ENCODE results near the gene BAZ1A. TPM values are rescaled to one million over a fixed set of nuclear protein-coding genes. Genes with fewer than 3 reads are reported as not detected.
A peak's percentile ranks its signal among the peaks of the same experiment; 100 is the strongest.

The BAZ1A gene
- total and polyA plus RNA-seq, 2 experiments from 2014 or later, result 9.4 to 13.8 TPM

DNA sequence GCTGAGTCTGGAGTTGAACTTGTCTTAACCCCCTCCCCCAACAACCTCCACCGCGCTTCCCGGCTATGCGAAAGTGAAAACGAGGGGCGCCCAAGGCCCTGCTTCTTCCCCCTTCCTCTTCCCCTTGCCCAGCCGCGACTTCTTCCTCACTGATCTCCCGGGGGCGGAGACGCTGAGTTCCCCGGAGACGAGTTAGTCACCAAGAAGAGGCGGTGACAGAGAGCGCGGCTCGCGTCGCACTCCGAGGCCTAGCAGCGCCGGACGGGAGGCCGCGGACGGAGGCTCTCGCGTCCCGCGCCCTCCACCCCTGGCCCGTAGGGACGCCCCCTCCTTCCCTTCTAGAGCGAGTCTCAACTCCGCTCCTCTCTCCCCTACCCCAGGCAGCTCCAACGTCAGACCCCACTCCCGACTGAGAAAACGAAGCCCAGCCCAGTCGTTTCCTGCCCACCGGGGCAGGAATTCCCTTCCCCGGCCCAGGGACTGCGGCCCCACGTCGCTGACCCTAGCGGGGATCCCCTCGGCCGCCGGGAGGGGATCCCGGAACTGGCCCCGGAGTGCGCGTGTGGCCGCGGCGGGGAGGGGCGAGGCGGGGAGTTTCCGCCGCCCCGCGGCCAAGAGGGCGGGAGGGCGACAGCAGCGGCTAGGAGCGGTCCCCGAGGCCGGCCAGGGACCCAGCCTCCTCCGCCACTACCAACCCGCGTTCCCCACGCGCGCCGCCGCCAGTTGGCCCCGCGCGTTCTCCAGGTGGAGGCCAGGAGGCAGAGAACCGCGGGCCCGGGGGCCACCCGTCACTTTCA, 1.4 kb downstream of the BAZ1A start:
- Histone ChIP-seq H3K36me3 (ENCODE audit: low read depth) (no peaks in the 10 kb centered on the region), H3F3A (ENCODE audit: insufficient read depth) (peaks cover 29% of the 10 kb centered on the region), H3K79me2 (ENCODE audit: insufficient read depth) (peaks cover 63% of the 10 kb centered on the region), H4K20me1 (ENCODE audit: insufficient read depth) (no peaks in the 10 kb centered on the region), H3K4me2 (ENCODE audit: unreplicated experiment) (peak overlapping the region; percentile 96), H3K4me1 (ENCODE audit: insufficient read depth) (peaks cover 15% of the 10 kb centered on the region), H3K27me3 (replicated peaks; ENCODE audit: insufficient read depth) (no peaks in the 10 kb centered on the region), H3K9me2 (ENCODE audit: insufficient read depth) (no peaks in the 10 kb centered on the region), H3K9me3 (ENCODE audit: low read depth) (no peaks in the 10 kb centered on the region), H2AFZ (peak overlapping the region; percentile 92), H3K9ac (peak overlapping the region; percentile 97), H3K27ac (peak overlapping the region; percentile 97), H3K4me3 (peak overlapping the region; percentile 96)
- TF ChIP-seq EZH2 (IDR thresholded peaks at IDR 0.05; ENCODE audit: insufficient read depth, poor library complexity, severe bottlenecking), result no peak
- TF ChIP-seq EZH2phosphoT487 (IDR thresholded peaks at IDR 0.05; ENCODE audit: insufficient read depth, low read depth), result no peak
- WGBS, 2 experiments (ENCODE audit: low coverage in 1 of 2, low lambda C conversion rate in 2 of 2, missing lambda C conversion rate in 2 of 2), result 0 to 1% methylated on average over 47 to 70 of the region's 81 CpGs
- peak; percentile 89 for DNase-seq
- in situ Hi-C loops (cut with MboI), result no loop called here

DNA sequence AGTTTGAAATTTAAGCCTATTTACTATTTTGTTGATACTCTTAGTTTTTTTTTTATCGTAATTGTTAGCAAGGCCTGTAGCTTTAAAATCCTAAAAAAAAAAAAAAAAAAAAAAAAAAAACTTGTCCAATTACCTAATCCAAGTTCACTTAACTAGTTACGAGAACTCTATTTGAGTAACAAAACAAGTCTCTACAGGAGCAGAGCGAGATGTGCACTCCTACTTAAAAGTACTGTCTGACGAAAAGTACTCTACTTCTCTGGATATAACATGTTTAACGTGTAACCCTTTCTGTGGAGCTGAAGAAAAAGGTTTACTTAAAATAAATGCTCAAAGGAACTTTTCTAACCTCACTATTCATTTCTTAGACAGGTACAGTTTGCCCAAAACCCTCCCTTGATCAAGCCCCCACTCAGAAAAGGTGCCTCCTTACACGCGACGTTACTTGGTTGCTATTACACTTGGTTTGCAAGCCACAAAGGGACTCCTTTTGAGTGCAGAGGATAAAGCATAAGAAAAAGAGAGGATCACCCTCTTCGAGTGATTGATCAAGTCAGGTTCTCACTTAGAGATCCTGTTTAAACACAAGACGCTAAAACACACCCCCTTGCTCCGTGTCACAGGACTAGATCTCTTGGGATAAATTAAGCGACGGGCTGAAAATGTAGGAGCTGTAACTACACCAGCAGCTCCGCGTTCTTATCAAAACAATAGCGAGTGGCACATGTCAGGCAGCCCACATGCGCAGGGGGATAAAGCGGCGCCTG, 2.2 kb downstream of the BAZ1A start:
- Histone ChIP-seq H2AFZ (peak overlapping the region; percentile 92), H3K4me3 (peak overlapping the region; percentile 96), H3K27ac (peak overlapping the region; percentile 97), H3K36me3 (ENCODE audit: low read depth) (no peaks in the 10 kb centered on the region), H3K4me2 (ENCODE audit: unreplicated experiment) (peak overlapping the region; percentile 96), H3K9me3 (ENCODE audit: low read depth) (no peaks in the 10 kb centered on the region), H3K4me1 (ENCODE audit: insufficient read depth) (peaks cover 15% of the 10 kb centered on the region), H3F3A (ENCODE audit: insufficient read depth) (peaks cover 29% of the 10 kb centered on the region), H3K79me2 (ENCODE audit: insufficient read depth) (peaks cover 71% of the 10 kb centered on the region), H3K9ac (peak overlapping the region; percentile 97), H3K9me2 (ENCODE audit: insufficient read depth) (no peaks in the 10 kb centered on the region), H4K20me1 (ENCODE audit: insufficient read depth) (no peaks in the 10 kb centered on the region), H3K27me3 (replicated peaks; ENCODE audit: insufficient read depth) (no peaks in the 10 kb centered on the region)
- peak; percentile 73 for DNase-seq
- in situ Hi-C loops (cut with MboI), result no loop called here
- TF ChIP-seq EZH2 (IDR thresholded peaks at IDR 0.05; ENCODE audit: insufficient read depth, poor library complexity, severe bottlenecking), result no peak
- TF ChIP-seq EZH2phosphoT487 (IDR thresholded peaks at IDR 0.05; ENCODE audit: insufficient read depth, low read depth), result no peak
- 3% methylated on average over 19 of the region's 19 CpGs for WGBS, 2 experiments (ENCODE audit: low coverage in 1 of 2, low lambda C conversion rate in 2 of 2, missing lambda C conversion rate in 2 of 2)

DNA sequence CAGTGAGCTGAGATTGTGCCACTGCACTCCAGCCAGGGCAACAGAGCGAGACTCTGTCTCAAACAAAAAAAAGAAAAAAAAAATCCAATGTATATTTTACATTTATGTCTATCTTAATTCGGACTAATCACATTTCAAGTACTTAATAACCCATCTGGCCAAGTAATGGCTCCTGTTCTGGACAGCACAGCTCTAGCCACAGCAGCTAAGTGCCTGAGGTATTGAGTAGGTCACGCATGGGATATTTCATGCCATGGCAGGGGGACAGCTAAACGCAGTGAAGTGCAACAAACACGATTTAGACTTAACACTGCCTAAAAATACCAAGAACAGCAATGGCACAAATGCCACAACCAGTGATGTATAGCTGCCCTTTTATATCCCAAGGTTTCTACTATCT, 8.0 kb downstream of the BAZ1A start:
- H3K27ac ChIP-seq, result no peak overlapping the region
- no peaks in the 10 kb centered on the region for H3K9me3 ChIP-seq (ENCODE audit: low read depth)
- no peak overlapping the region for H3K4me3 ChIP-seq
- WGBS, 2 experiments (ENCODE audit: low coverage in 1 of 2, low lambda C conversion rate in 2 of 2, missing lambda C conversion rate in 2 of 2), result 96 to 99% methylated on average over 5 of the region's 5 CpGs
- H3F3A ChIP-seq (ENCODE audit: insufficient read depth), result peaks cover 5% of the 10 kb centered on the region; the same call in 1 of the 2 replicates
- H3K4me1 ChIP-seq (ENCODE audit: insufficient read depth), result peaks cover 4% of the 10 kb centered on the region
- no peaks in the 10 kb centered on the region for H3K9me2 ChIP-seq (ENCODE audit: insufficient read depth)
- DNase-seq, result no peak
- no peaks in the 10 kb centered on the region for H3K27me3 ChIP-seq (replicated peaks; ENCODE audit: insufficient read depth)
- H2AFZ ChIP-seq, result no peak overlapping the region
- no peak overlapping the region for H3K9ac ChIP-seq
- H3K36me3 ChIP-seq (ENCODE audit: low read depth), result no peaks in the 10 kb centered on the region
- H3K79me2 ChIP-seq (ENCODE audit: insufficient read depth), result peaks cover 100% of the 10 kb centered on the region
- no peaks in the 10 kb centered on the region for H4K20me1 ChIP-seq (ENCODE audit: insufficient read depth)
- in situ Hi-C loops (cut with MboI), result no loop called here
- TF ChIP-seq EZH2phosphoT487 (IDR thresholded peaks at IDR 0.05; ENCODE audit: insufficient read depth, low read depth) (no peak), EZH2 (IDR thresholded peaks at IDR 0.05; ENCODE audit: insufficient read depth, poor library complexity, severe bottlenecking) (no peak)
- H3K4me2 ChIP-seq (ENCODE audit: unreplicated experiment), result no peak overlapping the region

DNA sequence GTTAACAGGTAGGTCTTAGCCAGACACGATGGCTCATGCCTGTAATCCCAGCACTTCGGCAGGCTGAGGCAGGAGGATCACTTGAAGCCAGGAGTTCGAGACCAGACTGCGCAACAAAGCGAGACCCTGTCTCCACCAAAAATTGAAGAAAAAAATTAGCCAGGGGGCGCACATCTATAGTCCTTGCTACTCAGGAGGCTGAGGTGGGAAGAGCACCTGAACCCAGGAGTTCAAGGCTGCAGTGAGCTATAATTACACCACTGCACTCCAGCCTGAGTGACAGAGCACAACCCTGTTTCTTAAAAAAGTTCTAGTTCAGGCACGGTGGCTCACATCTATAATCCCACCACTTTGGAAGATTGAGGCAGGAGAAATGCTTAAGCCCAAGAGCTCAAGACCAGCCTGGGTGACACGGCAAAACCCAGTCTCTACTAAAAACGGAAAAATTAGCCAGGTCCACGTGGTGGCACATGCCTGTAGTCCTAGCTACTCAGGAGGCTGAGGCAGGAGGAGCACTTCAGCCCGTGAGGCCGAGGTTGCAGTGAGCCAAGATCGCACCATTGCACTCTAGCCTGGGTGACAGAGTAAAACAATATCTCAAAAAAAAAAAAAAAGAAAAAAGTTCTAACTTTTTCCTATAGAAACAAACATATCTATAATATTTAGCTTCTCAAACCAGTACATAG, 9.1 kb downstream of the BAZ1A start:
- H2AFZ ChIP-seq, result no peak overlapping the region
- H3K79me2 ChIP-seq (ENCODE audit: insufficient read depth), result peaks cover 100% of the 10 kb centered on the region
- in situ Hi-C loops (cut with MboI), result no loop called here
- peaks cover 4% of the 10 kb centered on the region; the same call in 1 of the 2 replicates for H3F3A ChIP-seq (ENCODE audit: insufficient read depth)
- H3K9me3 ChIP-seq (ENCODE audit: low read depth), result no peaks in the 10 kb centered on the region
- no peaks in the 10 kb centered on the region for H3K9me2 ChIP-seq (ENCODE audit: insufficient read depth)
- H3K9ac ChIP-seq, result no peak overlapping the region
- H3K27me3 ChIP-seq (replicated peaks; ENCODE audit: insufficient read depth), result no peaks in the 10 kb centered on the region
- H3K4me2 ChIP-seq (ENCODE audit: unreplicated experiment), result no peak overlapping the region
- no peaks in the 10 kb centered on the region for H4K20me1 ChIP-seq (ENCODE audit: insufficient read depth)
- DNase-seq, result no peak
- TF ChIP-seq EZH2 (IDR thresholded peaks at IDR 0.05; ENCODE audit: insufficient read depth, poor library complexity, severe bottlenecking) (no peak), EZH2phosphoT487 (IDR thresholded peaks at IDR 0.05; ENCODE audit: insufficient read depth, low read depth) (no peak)
- no peaks in the 10 kb centered on the region for H3K4me1 ChIP-seq (ENCODE audit: insufficient read depth)
- H3K27ac ChIP-seq, result no peak overlapping the region
- H3K36me3 ChIP-seq (ENCODE audit: low read depth), result peaks cover 11% of the 10 kb centered on the region; the same call in 1 of the 2 replicates
- no peak overlapping the region for H3K4me3 ChIP-seq
- WGBS, 2 experiments (ENCODE audit: low coverage in 1 of 2, low lambda C conversion rate in 2 of 2, missing lambda C conversion rate in 2 of 2), result 97 to 98% methylated on average over 13 of the region's 13 CpGs
